GM19193 (cell line): ENCODE data around the gene NOP9.

Experiments
- POLR2A ChIP-seq: IDR thresholded peaks from 4 replicates; pipeline ENCODE4 v1.6.1; 2011; ENCODE audit not compliant: insufficient read depth, insufficient read length; ENCODE audit errors: extremely low read depth

NOP9 gene

DNA sequence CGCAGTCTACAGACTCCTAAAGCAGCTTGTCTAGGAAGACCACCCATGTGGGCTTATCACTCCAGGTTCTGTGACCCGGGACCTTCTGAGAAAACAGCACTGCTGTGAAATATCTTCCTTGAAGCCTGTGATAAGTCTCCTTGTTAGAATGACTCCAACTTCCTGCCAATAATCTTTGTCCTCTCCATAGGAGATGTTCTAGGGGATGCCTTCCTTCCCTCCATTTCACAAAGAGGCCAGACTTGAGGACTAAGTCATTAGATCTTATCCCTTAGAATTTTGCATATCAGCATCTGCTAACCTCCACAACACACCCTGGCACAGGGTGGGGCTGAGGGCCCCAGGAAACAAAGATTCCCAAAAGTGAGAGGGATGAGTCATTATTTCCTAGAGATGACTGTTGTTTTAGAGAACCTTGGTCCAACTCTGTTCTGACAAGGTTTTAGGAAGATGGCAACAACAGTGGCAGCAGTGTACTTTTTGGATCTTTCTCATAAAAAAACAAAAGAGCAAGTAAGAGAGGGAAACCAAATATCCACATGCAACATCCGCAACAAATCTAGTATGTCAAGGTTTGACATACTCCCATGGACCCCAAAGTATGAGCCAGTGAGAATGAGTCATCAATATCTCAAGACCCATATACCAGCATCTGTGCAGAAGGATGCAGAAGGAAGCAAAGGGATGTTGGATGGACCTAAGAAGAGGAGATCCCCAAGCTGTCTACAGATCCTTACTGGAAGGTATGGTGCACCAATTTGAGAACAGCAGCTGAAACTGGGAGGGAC is 17.7 kb downstream of the NOP9 start:
- no peak for TF ChIP-seq POLR2A

DNA sequence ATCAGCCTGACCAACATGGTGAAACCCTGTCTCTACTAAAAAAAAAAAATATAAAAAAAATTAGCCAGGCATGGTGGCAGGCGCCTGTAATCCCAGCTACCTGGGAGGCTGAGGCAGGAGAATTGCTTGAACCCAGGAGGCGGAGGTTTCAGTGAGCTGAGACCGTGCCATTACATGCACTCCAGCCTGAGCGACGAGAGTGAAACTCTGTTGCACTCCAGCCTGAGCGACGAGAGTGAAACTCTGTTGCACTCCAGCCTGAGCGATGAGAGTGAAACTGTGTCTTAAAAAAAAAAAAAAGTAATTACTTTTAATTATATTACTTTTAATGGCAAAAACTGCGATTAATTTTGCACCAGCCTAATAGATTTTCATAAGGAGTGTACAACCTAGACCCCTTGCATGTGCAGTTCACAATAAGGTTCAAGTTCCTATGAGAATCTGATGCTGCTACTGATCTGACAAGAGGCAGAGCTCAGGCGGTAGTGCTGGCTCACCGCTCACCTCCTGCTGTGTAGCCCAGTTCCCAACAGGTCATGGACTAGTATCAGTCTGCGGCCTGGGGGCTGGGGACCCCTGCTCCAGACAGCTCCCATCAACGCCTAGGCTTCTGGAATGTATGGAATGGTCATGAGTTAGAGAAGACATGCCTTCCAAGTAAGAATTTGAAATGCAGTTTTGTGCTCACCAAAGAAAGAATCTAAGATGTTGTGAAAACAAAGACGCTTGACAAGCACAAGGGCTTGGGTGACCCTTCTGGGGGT is 21.7 kb downstream of the NOP9 start:
- no peak for TF ChIP-seq POLR2A

DNA sequence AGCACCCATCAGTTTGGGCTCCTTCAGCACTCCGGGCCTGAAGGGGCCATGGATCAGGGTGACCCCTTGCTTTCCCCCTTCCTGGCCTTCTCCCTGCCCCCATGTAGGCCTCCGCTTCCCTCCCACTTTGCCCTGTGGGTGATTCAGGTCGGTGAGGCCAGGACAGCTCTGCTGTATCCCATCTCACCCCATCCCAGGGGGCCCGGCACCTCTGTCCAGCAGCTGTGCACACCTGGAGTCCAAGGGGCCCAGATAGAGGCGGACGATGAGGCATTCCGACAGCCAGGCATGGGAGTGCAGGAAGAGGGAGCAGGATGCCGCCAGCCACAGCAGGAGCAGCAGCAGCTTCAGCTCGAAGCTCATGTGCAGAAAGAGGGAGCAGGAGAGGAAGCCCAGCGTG is 23.0 kb downstream of the NOP9 start:
- TF ChIP-seq POLR2A: no peak

DNA sequence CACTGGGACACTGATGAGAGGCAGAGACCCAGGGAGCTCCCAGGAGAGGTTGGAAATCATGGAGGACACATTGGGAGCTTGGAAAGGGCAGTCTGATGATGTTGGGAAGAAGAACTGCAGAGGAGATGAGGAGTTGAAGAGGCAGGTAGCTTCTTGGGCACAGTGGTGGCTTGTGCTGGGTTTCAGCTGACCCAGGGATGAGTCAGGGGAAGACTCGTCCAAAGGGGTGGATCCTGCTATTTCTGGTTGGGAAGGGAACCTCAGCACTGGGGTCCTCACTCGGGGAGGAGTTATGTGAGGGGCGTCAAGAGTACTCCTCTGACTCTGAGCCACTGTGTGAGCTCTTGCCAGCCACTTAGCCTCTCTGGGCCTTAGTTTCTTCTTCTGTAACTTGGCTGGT is 23.7 kb downstream of the NOP9 start:
- TF ChIP-seq POLR2A: no peak

DNA sequence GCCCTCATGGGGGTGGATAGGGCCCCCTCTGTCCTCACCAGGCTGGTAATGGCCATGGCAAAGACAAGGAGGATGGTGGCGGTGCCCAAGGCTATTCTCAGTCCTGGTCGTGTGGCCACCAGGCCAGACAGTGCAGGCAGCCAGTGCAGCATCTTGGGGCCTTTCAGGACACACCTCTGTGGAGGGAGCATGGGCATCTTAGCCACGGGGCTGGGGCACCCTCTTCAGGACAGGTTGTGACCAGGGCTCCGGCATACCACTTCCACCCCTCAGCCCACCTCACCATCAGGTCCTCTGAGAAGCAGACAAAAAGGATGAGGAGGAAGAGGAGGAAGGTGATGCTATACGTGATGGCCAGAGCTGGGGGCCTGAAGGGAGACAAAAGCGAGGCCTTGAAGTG is 24.4 kb downstream of the NOP9 start:
- no peak for TF ChIP-seq POLR2A

GRCh38 chr14:24325041-24325530 is 25.4 kb downstream of the NOP9 start:
- TF ChIP-seq POLR2A: no peak

DNA sequence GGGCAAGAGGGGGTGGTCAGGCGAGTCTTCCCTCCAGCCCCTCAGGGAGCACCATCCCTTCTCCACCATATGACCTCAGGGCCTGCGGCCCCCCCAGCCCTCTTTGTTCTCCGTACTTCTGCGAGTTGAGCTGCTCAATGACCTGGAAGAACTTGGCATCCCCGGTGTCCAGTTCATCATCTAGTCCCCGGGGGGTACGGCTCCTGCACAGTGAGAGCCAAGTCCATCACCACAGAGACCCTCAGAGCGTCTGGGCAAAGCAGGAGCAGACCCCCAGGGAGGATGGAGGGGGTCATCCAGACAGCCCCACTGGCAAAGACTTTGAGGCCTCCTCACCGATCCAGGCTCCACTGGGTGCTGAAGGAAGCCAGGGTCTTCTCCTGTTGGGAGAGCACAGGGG is 26.3 kb downstream of the NOP9 start:
- TF ChIP-seq POLR2A: no peak

- TF ChIP-seq POLR2A: no peak
These were observed 27.7 kb downstream of the NOP9 start for GRCh38 chr14:24327303-24327702.

DNA sequence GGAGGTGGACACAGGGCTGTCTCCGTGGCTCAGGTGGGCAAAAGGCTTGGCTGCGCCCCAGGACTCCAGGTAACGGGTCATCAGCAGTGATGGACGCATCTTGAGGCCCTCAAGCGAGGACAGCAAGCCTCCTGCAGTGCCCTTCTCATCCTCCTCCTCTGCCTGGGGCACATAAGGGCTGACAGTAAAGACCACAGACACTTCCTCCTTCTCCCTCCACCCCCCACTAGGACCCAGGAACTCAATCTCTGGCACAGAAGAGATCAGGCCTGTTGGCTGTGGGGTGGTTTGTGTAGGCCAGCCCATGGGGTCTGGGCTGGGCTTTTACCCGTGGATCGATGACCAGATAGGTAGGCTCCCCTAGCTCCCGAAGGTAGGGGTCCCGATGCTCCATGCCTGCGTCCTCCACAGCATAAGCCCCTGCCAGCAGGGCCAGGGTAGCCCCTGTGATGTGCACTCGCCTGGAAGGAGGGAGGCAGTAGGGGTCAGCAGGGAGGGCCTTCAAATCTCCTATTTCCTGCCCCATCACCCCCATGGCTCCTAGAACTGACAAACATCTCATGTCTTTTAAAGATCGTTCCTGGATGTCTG is 29.5 kb downstream of the NOP9 start:
- no peak for TF ChIP-seq POLR2A

GRCh38 chr14:24329736-24330135 is 30.1 kb downstream of the NOP9 start:
- no peak for TF ChIP-seq POLR2A

- no peak for TF ChIP-seq POLR2A
These were observed 31.5 kb downstream of the NOP9 start for GRCh38 chr14:24330973-24331674.

DNA sequence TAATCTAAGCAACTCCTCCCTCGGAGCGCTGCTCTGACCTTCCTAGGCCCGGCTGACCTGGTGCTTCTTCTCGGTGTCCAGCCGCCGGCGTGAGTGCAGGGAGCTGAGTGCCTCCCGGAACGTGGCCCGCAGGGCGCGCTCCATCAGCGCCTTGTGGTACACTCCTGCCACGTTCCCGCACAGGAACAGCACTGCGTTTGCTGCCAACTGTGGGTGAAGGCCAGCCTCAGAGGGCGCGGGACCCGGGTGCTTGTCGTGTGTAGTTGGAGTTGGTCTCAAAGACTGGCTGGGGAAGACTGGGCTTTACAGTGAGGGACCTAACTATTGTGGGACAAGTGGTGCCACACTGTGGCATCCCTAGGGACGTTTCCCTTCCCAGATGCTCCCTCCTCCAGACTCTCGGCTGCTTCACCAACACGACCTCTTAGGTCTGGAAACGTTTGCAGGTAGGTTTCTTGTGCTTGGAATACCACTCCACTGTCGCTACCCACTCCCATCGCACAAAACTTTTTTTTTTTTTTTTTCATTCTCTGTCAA is 32.1 kb downstream of the NOP9 start:
- TF ChIP-seq POLR2A: no peak

DNA sequence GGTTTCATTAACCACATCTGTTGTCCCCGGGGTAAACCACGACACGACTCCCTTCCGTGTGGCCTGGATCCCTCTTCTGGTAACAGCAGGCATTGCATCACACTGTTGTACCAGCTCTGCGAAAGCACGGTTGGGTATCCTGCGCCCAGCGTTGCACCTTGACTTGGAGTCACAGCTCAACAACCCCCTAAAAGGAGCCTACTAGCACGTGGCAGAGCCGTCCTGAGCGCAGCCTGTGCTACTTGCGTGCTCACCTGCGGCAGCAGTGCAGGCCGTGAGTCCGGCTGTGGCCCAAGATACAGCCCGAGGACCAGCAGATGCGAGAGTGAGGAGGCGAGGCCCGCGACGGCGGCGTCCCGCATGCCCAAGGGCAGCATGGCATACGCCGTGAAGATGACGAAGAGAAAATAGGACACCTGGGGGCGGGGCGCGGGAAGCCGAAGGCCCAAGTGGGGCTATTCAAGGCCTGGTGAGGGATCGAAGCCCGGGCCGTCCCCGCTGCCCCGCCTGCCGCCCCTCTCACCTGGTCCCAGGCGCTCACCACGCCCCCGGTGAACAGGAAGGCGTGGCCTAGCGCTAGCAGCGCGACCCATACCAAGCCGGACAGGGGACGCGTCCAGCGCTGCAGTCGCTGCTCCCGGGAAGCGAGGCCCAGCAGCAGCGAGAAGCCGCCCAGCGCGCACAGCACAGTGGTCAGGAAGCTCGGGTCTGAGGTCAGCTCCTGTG is 32.8 kb downstream of the NOP9 start:
- TF ChIP-seq POLR2A: no peak
